ENCODE results near the gene TSPAN16.
A peak's percentile ranks its signal among the peaks of the same experiment; 100 is the strongest.
"Not testable (repeated sequence)": the region's sequence is repeated elsewhere in the genome, so short reads cannot be mapped to it uniquely, and the experiment has no call there.

Gene TSPAN16

DNA sequence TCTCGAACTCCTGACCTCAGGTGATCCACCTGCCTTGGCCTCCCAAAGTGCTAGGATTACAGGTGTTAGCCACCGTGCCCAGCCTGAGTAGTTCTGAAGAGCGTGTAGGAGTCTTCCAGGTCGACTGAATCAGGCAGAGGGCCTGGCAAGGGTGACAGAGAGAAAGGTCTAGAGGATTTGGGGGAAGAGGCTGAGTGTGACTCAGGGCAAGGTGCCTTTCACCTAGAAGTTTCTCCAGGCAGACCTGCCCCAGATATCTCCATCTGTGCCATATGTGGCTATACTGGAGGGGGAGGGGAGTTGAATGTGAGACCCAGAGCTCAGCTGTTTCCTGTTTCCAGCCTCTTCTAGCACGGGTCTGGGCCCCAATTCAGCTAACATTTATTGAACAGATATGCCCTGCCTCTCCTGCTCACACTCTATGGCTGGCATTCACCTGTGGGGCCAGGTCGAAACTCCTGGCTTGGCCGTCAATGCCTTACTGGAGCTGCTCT lies 51.6 kb downstream of the TSPAN16 start:
- DNase-seq, result no peak

DNA sequence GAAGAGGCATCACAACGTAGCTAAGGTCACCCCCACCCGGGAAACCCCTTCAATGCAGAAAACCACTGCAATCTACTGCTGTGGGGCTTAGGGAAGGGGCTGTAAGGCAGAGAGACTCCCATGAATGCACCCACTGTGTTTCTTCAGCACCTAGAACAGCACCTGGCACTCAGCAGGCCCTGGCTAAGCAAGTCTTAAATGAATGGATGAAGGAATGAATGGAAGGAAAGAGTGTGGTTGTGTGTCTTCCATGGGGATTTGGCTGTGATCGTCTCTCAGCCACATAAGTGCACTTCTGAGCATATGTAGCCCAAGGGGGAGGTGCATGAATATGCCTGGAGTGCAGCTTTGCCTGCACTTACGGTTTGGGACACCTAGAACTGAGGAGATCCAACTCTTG lies 53.2 kb downstream of the TSPAN16 start:
- DNase-seq, result no peak

DNA sequence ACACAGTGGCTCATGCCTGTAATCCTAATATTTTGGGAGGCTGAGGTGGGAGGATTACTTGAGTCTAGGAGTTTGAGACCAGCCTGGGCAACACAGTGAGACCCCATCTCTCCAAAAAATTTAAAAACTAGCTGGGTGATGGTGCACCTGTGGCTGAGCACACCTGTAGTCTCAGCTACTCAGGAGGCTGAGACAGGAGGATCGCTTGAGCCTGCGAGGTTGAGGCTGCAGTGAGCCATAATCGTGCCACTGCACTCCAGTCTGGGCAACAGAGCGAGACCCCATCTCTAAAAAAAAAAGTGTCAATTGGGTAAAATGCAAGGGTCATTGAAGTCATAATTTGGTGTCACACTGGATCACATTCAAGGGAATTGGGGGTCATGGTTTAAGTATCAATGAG lies 58.1 kb downstream of the TSPAN16 start:
- not testable (repeated sequence) for DNase-seq

DNA sequence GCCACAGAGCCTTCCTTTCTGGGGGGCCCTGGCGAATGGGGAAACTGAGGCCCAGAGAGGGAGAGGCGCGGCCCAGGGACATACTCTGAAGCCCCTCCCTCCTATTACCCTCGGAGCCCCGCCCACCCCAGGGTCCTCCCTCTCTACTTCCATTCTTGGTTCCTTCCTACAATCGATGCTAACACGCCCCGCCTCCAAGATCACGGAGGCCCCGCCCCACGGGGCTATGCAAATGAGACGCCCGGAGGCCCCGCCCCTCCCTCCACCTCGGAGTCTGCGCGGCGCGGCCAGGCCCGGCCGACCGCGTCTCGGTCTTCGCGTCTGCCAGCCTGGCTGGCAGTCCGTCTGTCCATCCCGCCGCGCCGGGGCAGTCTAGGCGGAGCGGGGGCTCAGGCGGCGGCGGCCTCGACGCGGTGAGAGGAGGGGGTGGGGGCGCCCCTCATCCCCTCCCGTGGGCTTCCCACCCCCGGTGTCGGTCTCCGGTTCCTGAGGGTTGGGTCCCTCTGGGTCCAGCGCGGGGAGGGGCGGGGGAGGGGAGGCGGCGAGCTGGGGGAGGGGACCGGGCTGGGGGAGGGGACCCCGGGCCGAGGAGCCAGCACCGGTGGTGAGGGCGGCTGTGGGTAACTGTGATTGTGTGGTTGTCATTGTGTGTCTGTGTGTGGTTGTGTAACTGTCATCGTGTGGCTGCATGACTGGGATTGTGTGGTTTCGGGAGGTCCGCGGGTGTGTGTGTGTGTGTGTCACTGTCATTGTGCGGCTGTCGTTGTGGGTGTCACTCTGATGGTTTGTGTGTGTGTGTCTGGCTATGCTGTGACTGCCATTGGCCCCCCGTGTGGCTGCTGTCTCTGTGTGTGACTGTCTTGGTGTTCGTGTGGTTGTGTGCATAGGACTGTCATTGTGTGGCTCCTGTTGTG lies 59.5 kb downstream of the TSPAN16 start, which contains the start of gene PLPPR2:
PLPPR2 (plus strand) TSS at position 273 of the 914 bp plus-strand sequence. CDS start 2,242 bp downstream, outside the sequence.
- peak; percentile 92 for DNase-seq

DNA sequence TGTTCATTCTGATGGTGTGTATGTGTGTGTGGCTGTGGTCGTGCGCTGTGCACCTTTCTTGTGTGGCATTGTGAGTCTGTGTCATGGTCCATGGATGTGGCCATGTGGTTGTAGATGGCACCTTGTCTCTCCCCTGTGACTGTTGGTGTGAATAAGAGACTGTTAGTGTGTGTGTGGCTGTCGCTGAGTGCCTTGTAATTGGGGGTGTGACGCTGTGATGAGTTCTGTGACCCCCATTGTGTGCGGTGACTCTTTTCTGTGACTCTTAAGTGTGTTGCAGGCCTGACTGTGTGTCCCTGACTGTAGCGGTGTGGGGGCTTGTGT lies 60.1 kb downstream of the TSPAN16 start:
- DNase-seq, result no peak

DNA sequence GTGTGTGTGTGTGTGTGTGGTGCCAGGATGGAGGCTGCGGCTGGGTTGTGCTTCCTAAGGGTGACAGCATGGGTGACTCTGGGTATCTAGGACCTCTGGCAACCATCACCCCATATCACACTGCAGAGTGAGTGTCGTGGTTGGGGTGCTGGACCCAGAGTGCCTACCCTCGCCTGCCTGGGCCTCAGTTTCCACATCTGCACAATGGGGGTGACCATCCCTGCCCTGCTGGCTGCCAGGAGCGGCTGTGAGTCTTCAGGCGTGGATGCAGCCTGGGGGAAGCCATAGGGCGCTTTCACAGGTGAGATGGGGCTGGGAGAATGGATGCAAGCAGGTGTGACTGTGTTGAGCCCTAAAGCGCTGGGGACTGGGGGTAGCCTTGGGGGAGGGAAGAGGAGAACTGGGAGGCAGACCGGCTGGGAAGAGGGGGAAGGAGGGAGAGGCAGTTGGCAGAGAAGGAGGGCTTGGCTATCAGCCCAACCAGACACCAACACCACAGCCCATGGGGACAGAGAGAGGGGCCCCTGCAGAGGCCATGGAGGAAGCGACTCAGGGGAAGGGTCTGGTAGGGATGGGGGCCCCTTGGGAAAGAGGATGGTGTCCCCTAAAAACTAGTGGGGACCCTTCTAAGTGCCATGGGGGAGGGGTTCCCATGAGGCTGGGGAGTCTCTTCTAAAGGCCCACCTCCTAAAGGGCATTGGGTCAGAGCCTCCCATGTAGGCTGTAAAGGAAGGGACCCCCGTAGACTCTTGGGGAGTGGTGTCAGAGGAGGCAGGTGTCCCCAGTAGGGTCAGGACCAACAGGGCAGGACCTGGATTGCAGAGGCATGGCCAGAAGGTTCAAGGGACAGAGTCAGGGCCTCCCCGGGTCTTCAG lies 61.0 kb downstream of the TSPAN16 start:
- DNase-seq, result no peak

DNA sequence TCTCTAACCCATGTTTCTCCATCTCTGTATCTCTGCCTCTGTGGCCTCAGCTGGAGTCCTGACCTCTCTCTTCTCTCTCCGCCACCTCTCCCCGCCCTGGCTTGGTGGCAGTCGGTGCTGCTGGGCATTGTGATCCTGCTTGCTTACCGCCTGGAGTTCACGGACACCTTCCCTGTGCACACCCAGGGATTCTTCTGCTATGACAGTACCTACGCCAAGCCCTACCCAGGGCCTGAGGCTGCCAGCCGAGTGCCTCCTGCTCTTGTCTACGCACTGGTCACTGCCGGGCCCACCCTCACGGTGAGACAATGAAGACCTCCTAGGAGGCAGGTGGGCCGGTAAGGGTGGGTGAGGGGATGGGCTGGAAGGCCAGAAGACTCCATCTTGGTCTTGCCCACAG lies 63.5 kb downstream of the TSPAN16 start:
- no peak for DNase-seq

DNA sequence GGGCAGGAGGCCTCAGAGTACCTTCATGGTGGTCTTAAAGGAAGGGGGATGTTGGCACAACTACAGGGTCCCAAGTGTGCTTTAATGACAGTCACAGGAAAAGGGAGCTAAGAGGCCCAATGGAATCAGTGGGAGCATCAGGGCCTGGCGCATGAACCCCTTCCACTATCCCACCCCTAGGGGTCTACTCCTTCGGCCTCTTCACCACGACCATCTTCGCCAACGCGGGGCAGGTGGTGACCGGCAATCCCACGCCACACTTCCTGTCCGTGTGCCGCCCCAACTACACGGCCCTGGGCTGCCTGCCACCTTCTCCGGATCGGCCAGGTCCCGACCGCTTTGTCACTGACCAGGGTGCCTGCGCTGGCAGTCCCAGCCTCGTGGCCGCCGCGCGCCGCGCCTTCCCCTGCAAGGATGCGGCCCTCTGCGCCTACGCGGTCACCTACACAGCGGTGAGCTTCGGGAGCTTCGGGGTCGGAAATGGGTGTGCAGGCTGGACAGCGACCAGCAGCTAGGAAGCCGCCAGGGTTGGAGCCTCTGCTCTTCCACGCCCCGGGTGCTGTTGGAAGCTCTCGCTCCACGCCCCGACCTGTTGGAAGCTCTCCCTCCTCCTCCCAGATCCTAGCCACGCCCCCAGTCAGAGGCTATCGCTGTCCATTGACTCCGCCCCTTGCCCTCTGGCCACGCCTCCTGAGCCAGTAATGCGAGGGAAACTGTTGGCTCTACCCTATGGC lies 65.2 kb downstream of the TSPAN16 start:
- no peak for DNase-seq

DNA sequence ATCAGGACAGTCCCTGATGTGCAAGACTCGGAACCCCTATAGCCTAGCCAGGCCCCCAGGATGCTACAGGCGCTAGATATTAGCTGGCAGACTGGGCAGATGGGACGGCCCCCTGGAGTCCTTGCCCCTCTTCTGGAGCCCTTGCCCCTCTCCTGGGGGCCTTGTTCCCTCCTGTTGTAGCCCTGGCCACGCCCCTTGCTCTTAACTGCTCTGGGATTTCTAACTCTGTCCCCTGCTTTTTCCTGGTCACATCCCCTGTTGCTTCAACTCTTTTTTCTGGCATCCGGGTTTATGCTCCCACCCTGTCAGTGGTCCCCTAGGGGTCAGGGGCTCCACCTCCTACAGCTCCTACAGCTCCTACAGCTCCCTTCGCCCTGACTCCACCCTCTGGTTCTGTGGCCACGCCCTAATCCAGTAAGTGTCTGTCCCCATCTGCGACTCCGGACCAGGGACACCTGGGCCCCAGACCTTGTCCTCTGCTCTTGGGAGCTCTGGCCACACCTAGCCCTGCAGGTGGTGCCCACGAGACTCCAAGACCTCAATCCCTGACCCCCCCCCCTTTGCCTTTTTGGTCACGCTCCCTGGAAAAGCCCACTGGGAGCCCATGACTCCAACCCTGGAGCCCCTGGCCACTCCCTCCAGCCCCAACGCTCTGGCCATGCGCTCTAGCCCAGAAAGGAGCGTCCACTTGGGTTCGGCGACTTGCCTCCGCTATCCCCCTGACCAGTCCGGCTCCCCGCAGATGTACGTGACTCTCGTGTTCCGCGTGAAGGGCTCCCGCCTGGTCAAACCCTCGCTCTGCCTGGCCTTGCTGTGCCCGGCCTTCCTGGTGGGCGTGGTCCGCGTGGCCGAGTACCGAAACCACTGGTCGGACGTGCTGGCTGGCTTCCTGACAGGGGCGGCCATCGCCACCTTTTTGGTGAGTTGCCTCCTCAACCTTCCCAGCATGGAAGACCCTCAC lies 66.1 kb downstream of the TSPAN16 start:
- no peak for DNase-seq

DNA sequence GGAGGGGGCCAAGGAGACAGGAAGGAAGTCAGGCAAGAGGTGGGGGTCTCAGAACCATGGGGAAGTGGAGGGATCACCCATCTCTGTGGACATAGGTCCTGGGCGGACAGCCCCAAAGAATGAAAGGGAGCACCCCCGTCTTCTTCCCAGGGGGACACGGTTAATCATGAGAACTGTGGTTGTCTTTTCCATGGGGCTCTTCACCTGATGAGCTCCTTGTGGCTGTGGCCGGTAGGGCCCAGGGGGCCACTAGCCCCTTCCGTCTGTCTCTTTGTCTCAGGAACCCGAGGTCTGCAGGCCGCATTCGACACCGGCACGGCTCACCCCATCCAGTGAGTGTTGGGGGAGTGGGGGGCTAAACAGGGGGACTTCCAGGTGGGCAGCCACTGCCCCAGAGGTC lies 67.9 kb downstream of the TSPAN16 start:
- no peak for DNase-seq

DNA sequence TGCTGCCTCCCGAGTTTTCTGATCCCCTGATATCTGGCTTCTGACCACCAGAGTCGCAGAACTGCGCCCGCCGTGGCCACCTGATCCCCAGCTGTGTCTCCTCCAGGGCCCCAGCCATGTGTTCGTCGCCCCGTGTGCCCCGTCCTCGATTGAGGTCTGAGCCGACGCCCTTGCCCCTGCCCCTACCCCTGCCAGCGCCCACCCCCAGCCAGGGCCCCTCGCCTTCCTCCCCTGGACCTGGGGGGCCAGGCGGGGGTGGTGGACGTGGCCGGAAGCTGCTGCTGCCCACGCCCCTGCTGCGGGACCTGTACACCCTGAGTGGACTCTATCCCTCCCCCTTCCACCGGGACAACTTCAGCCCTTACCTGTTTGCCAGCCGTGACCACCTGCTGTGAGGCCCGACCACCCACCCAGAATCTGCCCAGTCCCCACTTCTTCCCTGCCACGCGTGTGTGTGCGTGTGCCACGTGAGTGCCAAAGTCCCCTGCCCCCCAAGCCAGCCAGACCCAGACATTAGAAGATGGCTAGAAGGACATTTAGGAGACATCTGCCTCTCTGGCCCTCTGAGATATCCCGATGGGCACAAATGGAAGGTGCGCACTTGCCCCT lies 68.4 kb downstream of the TSPAN16 start:
- DNase-seq, result no peak

DNA sequence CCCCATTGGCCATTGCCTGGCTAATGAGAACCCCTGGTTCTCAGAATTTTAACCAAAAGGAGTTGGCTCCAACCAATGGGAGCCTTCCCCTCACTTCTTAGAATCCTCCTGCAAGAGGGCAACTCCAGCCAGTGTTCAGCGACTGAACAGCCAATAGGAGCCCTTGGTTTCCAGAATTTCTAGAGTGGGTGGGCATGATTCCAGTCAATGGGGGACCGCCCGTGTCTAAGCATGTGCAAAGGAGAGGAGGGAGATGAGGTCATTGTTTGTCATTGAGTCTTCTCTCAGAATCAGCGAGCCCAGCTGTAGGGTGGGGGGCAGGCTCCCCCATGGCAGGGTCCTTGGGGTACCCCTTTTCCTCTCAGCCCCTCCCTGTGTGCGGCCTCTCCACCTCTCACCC lies 69.0 kb downstream of the TSPAN16 start:
- no peak for DNase-seq

All from EL (cell line).